ENCODE measurements around the gene XYLT1. TPM values are rescaled to one million over a fixed set of nuclear protein-coding genes. Genes with fewer than 3 reads are reported as not detected.

XYLT1 gene
- polyA plus RNA-seq, 2 donors = 3.0 TPM

DNA sequence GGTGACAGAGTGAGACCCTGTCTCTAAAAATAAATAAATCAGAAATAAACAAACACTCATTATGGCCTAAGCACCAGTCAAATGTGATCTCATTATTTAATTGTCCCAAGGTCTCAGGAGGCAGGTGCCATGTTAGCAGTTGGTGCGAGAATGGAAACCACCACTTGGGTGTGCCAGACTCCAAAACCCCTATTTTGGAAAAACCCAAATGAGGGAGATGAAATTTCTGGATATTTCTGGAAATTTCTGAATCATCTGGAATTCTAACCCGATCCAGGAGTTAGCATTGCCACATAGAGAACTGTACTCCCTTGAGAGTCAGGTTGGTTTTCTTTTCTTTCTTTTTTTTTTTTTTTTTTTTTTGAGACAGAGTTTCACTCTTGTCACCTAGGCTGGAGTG, 264.0 kb downstream of the XYLT1 start:
- Histone ChIP-seq H3K4me1 (ENCODE audit: control insufficient read depth in 2 of 2, insufficient read depth in 2 of 2, low read length in 1 of 2) (peaks cover 0 to 1% of the 10 kb centered on the region in 2 donors), H3K27ac (ENCODE audit: low read depth in 2 of 2, low read length in 1 of 2) (no peak overlapping the region), H3K9me3 (ENCODE audit: control insufficient read depth in 2 of 2, insufficient read depth in 1 of 2, low read depth in 1 of 2, low read length in 1 of 2) (no peaks in the 10 kb centered on the region), H3K4me3 (ENCODE audit: low read depth in 1 of 2, low read length in 2 of 2) (no peak overlapping the region), H3K36me3 (ENCODE audit: control insufficient read depth in 2 of 2, insufficient read depth in 2 of 2, low read length in 1 of 2) (no peaks in the 10 kb centered on the region), H3K27me3 (ENCODE audit: control insufficient read depth in 1 of 2, insufficient read depth in 2 of 2, low read length in 2 of 2) (no peaks in the 10 kb centered on the region)
- WGBS, 2 donors = 85 to 94% methylated on average over 2 of the region's 2 CpGs

DNA sequence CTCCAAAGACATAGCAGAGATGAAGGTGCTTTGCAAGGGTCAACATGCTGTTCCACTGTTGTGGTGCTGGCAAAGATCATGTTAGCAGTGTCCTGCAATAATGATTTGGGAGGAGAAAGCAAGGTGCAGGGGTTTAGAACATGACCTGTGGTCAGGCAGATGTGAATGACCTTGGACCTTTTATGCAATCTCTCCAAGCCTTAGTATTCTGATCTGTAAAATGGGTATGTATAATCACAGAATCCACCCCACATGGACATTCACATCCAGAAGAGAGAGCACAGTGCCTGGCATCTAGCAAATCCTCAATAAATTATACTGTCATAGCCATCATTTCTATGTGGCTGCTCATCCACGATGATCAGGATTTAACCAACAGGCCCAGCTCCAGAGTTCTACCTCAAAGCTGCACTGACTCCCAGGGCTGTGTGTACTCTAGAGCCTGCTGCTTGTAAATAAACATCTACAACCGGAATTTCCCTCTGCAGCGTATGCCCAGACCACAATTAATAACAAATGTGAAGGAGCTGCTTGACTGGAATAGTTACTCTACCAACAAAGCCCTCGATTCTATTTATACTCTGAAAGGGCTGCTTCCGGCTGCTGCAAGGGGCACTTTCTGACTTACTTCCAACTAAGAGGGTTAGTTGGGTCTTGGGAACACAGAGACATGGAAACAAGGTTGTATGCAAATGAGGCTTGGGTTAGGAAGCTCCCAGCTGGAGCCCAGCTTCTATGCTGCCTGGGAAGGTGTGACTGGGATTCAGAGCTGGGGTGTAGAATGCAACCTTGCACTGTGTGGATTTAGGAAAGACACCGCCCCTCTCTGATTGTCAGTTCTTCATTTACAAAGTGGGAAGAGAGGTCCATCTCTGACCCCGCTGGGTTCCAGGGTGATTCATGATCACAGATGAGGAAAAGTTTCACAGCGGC, 265.2 kb downstream of the XYLT1 start:
- Histone ChIP-seq H3K4me1 (ENCODE audit: control insufficient read depth in 2 of 2, insufficient read depth in 2 of 2, low read length in 1 of 2) (peaks cover 0 to 1% of the 10 kb centered on the region in 2 donors), H3K36me3 (ENCODE audit: control insufficient read depth in 2 of 2, insufficient read depth in 2 of 2, low read length in 1 of 2) (no peaks in the 10 kb centered on the region), H3K4me3 (ENCODE audit: low read depth in 1 of 2, low read length in 2 of 2) (no peak overlapping the region), H3K9me3 (ENCODE audit: control insufficient read depth in 2 of 2, insufficient read depth in 1 of 2, low read depth in 1 of 2, low read length in 1 of 2) (no peaks in the 10 kb centered on the region), H3K27ac (ENCODE audit: low read depth in 2 of 2, low read length in 1 of 2) (peak overlapping the region in 1 of 2 donors; percentile 15), H3K27me3 (ENCODE audit: control insufficient read depth in 1 of 2, insufficient read depth in 2 of 2, low read length in 2 of 2) (no peaks in the 10 kb centered on the region)
- WGBS, 2 donors = 45 to 52% methylated on average over 8 of the region's 8 CpGs

DNA sequence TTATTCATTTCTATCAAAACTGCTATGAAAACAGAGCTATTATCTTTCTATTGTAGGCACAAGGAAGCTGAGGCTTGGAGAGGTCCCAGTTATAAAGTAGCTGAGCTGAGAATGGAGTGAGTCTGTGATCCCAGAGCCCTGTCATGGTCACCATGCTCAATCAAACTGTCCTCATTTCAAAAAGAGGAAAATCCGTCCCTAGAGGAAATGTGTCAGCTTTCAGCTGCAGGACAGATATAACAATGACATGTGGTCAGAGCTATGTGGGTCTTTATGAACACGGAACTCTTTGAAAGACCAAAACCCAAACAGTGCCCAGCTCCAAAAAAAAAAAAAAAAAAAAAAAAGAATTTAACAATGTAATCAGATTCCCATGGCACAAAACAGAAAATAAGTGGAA, 266.1 kb downstream of the XYLT1 start:
- WGBS, 2 donors = 61 to 64% methylated on average over 2 of the region's 2 CpGs
- Histone ChIP-seq H3K36me3 (ENCODE audit: control insufficient read depth in 2 of 2, insufficient read depth in 2 of 2, low read length in 1 of 2) (peaks cover 0 to 3% of the 10 kb centered on the region in 2 donors), H3K4me1 (ENCODE audit: control insufficient read depth in 2 of 2, insufficient read depth in 2 of 2, low read length in 1 of 2) (peaks cover 0 to 1% of the 10 kb centered on the region in 2 donors)

DNA sequence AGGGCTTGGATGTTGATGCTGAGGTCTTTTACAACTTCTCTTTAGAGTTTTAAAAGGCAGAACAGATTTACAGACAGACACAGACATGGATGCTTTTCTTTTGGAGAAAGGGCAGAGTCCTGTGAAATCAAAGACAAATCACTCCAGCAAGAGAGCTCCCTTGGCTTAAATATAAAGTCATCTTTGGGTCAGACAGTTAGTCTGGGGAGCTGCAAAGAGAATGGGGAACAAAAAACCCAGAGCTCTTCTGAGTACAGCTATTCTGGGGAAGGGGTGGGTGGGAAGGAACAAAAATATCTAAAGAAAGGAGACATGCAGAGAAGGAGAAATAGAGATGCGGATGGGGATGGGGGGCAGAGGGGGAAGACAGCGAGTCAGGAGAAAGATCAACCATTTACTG, 266.6 kb downstream of the XYLT1 start:
- Histone ChIP-seq H3K36me3 (ENCODE audit: control insufficient read depth in 2 of 2, insufficient read depth in 2 of 2, low read length in 1 of 2) (peaks cover 0 to 4% of the 10 kb centered on the region in 2 donors), H3K4me3 (ENCODE audit: low read depth in 1 of 2, low read length in 2 of 2) (no peak overlapping the region), H3K27me3 (ENCODE audit: control insufficient read depth in 1 of 2, insufficient read depth in 2 of 2, low read length in 2 of 2) (no peaks in the 10 kb centered on the region), H3K9me3 (ENCODE audit: control insufficient read depth in 2 of 2, insufficient read depth in 1 of 2, low read depth in 1 of 2, low read length in 1 of 2) (no peaks in the 10 kb centered on the region), H3K4me1 (ENCODE audit: control insufficient read depth in 2 of 2, insufficient read depth in 2 of 2, low read length in 1 of 2) (peaks cover 0 to 1% of the 10 kb centered on the region in 2 donors), H3K27ac (ENCODE audit: low read depth in 2 of 2, low read length in 1 of 2) (no peak overlapping the region)
- WGBS, 2 donors = 83 to 89% methylated on average over 2 of the region's 2 CpGs

More for the DNA sequence above, 266.1 kb downstream of the XYLT1 start:
- Histone ChIP-seq H3K27me3 (ENCODE audit: control insufficient read depth in 1 of 2, insufficient read depth in 2 of 2, low read length in 2 of 2) (no peaks in the 10 kb centered on the region), H3K4me3 (ENCODE audit: low read depth in 1 of 2, low read length in 2 of 2) (no peak overlapping the region), H3K27ac (ENCODE audit: low read depth in 2 of 2, low read length in 1 of 2) (no peak overlapping the region), H3K9me3 (ENCODE audit: control insufficient read depth in 2 of 2, insufficient read depth in 1 of 2, low read depth in 1 of 2, low read length in 1 of 2) (no peaks in the 10 kb centered on the region)

DNA sequence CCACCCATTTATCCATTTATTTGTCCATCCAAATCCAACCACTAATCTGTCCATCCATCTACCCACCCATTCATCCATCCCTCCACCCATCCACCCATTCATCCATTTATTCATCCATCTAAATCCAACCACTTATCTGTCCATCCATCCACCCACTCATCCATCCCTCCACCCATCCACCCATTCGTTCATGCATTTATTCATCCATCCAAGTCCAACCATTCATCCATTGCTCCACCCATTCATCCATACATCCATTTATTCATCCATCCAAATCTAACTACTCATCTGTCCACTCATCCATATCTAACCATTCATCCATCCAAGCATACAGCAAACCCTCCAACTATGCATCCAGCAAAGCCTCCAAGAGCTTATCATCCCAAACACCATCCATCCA, 267.3 kb downstream of the XYLT1 start:
- H3K36me3 ChIP-seq (ENCODE audit: control insufficient read depth in 2 of 2, insufficient read depth in 2 of 2, low read length in 1 of 2) = peaks cover 0 to 5% of the 10 kb centered on the region in 2 donors
- no peak overlapping the region for H3K4me3 ChIP-seq (ENCODE audit: low read depth in 1 of 2, low read length in 2 of 2)
- H3K4me1 ChIP-seq (ENCODE audit: control insufficient read depth in 2 of 2, insufficient read depth in 2 of 2, low read length in 1 of 2) = peaks cover 0 to 1% of the 10 kb centered on the region in 2 donors
- no peak overlapping the region for H3K27ac ChIP-seq (ENCODE audit: low read depth in 2 of 2, low read length in 1 of 2)
- no peaks in the 10 kb centered on the region for H3K9me3 ChIP-seq (ENCODE audit: control insufficient read depth in 2 of 2, insufficient read depth in 1 of 2, low read depth in 1 of 2, low read length in 1 of 2)
- H3K27me3 ChIP-seq (ENCODE audit: control insufficient read depth in 1 of 2, insufficient read depth in 2 of 2, low read length in 2 of 2) = no peaks in the 10 kb centered on the region
- 71 to 75% methylated on average over 1 of the region's 1 CpG for WGBS, 2 donors

DNA sequence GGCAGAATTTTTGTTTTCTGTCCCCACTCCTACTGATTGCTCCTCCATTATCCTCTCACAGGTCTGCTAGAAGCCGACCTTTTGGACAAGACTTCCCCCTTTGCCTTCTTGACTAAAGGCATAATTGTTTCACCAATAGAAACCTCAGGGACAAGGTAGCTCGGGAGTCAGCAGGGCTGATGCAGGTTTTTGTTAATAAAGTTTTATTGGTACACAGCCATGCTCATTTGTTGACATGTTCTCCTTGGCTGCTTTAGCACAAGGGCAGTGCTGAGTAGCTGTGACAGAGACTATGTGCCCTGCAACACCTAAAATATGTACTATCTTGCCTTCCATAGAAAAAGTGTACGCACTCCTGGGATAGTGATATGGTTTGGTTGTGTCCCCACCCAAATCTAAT, 271.6 kb downstream of the XYLT1 start:
- Histone ChIP-seq H3K27me3 (ENCODE audit: control insufficient read depth in 1 of 2, insufficient read depth in 2 of 2, low read length in 2 of 2) (no peaks in the 10 kb centered on the region), H3K4me1 (ENCODE audit: control insufficient read depth in 2 of 2, insufficient read depth in 2 of 2, low read length in 1 of 2) (peaks cover 0 to 4% of the 10 kb centered on the region in 2 donors), H3K4me3 (ENCODE audit: low read depth in 1 of 2, low read length in 2 of 2) (no peak overlapping the region), H3K27ac (ENCODE audit: low read depth in 2 of 2, low read length in 1 of 2) (no peak overlapping the region), H3K9me3 (ENCODE audit: control insufficient read depth in 2 of 2, insufficient read depth in 1 of 2, low read depth in 1 of 2, low read length in 1 of 2) (no peaks in the 10 kb centered on the region), H3K36me3 (ENCODE audit: control insufficient read depth in 2 of 2, insufficient read depth in 2 of 2, low read length in 1 of 2) (peaks cover 0 to 5% of the 10 kb centered on the region in 2 donors)
- WGBS, 2 donors = 97 to 98% methylated on average over 3 of the region's 3 CpGs

DNA sequence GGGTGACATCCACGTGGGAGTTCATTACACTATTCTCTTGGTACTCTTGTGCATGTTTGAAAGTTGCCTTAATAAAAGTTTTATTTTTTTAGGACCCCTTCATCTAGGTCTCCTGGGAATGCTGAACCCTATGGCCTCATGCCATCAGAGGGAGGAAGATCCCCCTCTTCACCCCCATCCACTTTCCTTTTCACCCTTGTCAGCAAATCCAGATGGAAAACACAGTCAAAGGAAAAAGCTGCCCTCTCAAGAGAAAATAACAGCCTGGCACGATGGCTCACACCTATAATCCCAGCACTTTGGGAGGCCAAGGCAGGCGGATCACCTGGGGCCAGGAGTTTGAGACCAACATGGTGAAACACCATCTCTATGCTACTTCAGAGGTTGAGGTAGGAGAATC, 274.2 kb downstream of the XYLT1 start:
- 85 to 87% methylated on average over 3 of the region's 3 CpGs for WGBS, 2 donors
- Histone ChIP-seq H3K36me3 (ENCODE audit: control insufficient read depth in 2 of 2, insufficient read depth in 2 of 2, low read length in 1 of 2) (peaks cover 0 to 5% of the 10 kb centered on the region in 2 donors), H3K27ac (ENCODE audit: low read depth in 2 of 2, low read length in 1 of 2) (no peak overlapping the region), H3K27me3 (ENCODE audit: control insufficient read depth in 1 of 2, insufficient read depth in 2 of 2, low read length in 2 of 2) (no peaks in the 10 kb centered on the region), H3K9me3 (ENCODE audit: control insufficient read depth in 2 of 2, insufficient read depth in 1 of 2, low read depth in 1 of 2, low read length in 1 of 2) (no peaks in the 10 kb centered on the region), H3K4me3 (ENCODE audit: low read depth in 1 of 2, low read length in 2 of 2) (no peak overlapping the region), H3K4me1 (ENCODE audit: control insufficient read depth in 2 of 2, insufficient read depth in 2 of 2, low read length in 1 of 2) (peaks cover 0 to 4% of the 10 kb centered on the region in 2 donors)

DNA sequence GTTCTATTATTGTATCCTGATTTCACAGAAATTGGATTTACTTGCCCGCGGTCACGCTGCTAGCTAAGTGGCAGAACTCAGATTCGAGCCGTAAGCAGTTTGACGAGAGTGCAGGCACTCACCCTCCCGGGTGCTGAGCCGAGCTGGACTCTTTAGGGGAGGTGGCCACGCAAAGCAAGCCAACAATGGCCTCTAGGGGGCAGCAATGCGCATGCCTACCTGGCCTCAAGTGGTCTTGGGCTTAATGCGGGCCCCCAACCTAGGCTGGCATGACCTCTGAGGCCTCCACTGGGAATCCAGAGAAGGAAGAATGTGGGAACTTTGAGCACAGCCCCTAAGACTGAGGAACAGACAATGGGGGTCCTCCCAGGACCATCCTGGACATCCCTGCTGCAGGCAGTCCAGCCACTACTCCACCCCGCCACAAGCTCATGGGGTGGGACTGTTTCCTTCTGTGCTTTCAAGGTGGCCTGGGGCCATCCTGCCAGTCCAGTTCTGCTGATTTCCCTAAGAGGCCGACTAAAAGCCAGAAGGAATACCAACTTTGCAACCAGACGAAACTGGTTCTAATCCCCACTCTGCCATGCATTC, 276.5 kb downstream of the XYLT1 start:
- H3K4me3 ChIP-seq (ENCODE audit: low read depth in 1 of 2, low read length in 2 of 2) = no peak overlapping the region
- H3K4me1 ChIP-seq (ENCODE audit: control insufficient read depth in 2 of 2, insufficient read depth in 2 of 2, low read length in 1 of 2) = peaks cover 0 to 4% of the 10 kb centered on the region in 2 donors
- H3K36me3 ChIP-seq (ENCODE audit: control insufficient read depth in 2 of 2, insufficient read depth in 2 of 2, low read length in 1 of 2) = peaks cover 0 to 2% of the 10 kb centered on the region in 2 donors
- WGBS, 2 donors = 58 to 65% methylated on average over 14 of the region's 14 CpGs
- no peaks in the 10 kb centered on the region for H3K27me3 ChIP-seq (ENCODE audit: control insufficient read depth in 1 of 2, insufficient read depth in 2 of 2, low read length in 2 of 2)
- no peak overlapping the region for H3K27ac ChIP-seq (ENCODE audit: low read depth in 2 of 2, low read length in 1 of 2)
- no peaks in the 10 kb centered on the region for H3K9me3 ChIP-seq (ENCODE audit: control insufficient read depth in 2 of 2, insufficient read depth in 1 of 2, low read depth in 1 of 2, low read length in 1 of 2)

DNA sequence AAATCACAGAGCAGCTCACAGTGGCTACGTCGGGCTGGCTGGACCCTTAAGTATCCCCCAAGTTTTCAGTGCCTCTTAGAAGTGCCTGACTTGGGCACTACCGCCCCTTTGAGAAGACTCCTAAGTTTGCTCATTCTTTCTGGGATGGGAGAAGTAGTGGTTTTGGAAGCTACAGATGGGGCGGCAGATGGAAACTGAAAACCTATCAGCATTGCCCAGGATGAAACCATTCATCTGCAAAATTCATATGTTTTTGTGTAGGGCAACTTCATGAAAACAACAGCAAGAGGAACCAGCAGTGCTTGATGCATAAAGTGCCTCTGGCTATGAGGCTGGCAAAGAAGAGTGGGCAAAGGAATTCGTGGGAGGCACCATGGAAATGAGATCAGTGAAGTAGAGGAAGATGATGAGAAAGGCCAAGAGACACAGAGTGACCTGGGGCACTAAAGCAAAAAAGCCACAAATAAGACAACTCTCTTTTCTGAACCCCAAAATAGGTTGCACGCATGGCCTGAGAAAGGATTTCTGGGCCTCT, 277.1 kb downstream of the XYLT1 start:
- H3K4me3 ChIP-seq (ENCODE audit: low read depth in 1 of 2, low read length in 2 of 2) = no peak overlapping the region
- H3K36me3 ChIP-seq (ENCODE audit: control insufficient read depth in 2 of 2, insufficient read depth in 2 of 2, low read length in 1 of 2) = peaks cover 0 to under 1% of the 10 kb centered on the region in 2 donors
- WGBS, 2 donors = 85 to 89% methylated on average over 6 of the region's 6 CpGs

More for the DNA sequence above, 277.1 kb downstream of the XYLT1 start:
- Histone ChIP-seq H3K4me1 (ENCODE audit: control insufficient read depth in 2 of 2, insufficient read depth in 2 of 2, low read length in 1 of 2) (peaks cover 0 to 4% of the 10 kb centered on the region in 2 donors), H3K27me3 (ENCODE audit: control insufficient read depth in 1 of 2, insufficient read depth in 2 of 2, low read length in 2 of 2) (no peaks in the 10 kb centered on the region), H3K9me3 (ENCODE audit: control insufficient read depth in 2 of 2, insufficient read depth in 1 of 2, low read depth in 1 of 2, low read length in 1 of 2) (no peaks in the 10 kb centered on the region), H3K27ac (ENCODE audit: low read depth in 2 of 2, low read length in 1 of 2) (no peak overlapping the region)

Data from esophagus (tissue), 2 donors.